GM12873 (cell line): ENCODE results near the gene RASA3.

Experiments used
- CTCF ChIP-seq: IDR thresholded peaks from 2 replicates; pipeline ENCODE4 v1.5.1; 2012; ENCODE audit warnings: low read depth, mild to moderate bottlenecking, moderate library complexity, low read length, control low read depth; ENCODE audit not compliant: insufficient read depth; ENCODE audit errors: missing control alignments

The RASA3 gene

GRCh38 chr13:113981611-113982295 lies 150.7 kb downstream of the RASA3 start:
- no peak for TF ChIP-seq CTCF

GRCh38 chr13:113981194-113981605 lies 151.2 kb downstream of the RASA3 start:
- no peak for TF ChIP-seq CTCF

- TF ChIP-seq CTCF: no peak
Measured at GRCh38 chr13:113980489-113981064, 151.8 kb downstream of the RASA3 start.

GRCh38 chr13:113979791-113980471 lies 152.5 kb downstream of the RASA3 start:
- TF ChIP-seq CTCF: no peak

- TF ChIP-seq CTCF: no peak
Measured at GRCh38 chr13:113978741-113979481, 153.5 kb downstream of the RASA3 start.

- TF ChIP-seq CTCF: no peak
Measured at GRCh38 chr13:113977976-113978375, 154.4 kb downstream of the RASA3 start.
